Measurements from ENCODE around the gene RPRD1A.
"Not testable (repeated sequence)": the region's sequence is repeated elsewhere in the genome, so short reads cannot be mapped to it uniquely, and the experiment has no call there.

Gene RPRD1A

DNA sequence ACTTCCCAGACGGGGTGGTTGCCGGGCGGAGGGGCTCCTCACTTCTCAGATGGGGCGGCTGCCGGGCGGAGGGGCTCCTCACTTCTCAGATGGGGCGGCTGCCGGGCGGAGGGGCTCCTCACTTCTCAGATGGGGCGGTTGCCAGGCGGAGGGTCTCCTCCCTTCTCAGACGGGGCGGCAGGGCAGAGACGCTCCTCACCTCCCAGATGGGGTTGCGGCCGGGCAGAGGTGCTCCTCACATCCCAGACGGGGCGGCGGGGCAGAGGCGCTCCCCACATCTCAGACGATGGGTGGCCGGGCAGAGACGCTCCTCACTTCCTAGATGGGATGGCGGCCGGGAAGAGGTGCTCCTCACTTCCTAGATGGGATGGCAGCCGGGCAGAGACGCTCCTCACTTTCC is 10.4 kb upstream of the RPRD1A start:
- DNase-seq (ENCODE audit: low spot score) = not testable (repeated sequence)

DNA sequence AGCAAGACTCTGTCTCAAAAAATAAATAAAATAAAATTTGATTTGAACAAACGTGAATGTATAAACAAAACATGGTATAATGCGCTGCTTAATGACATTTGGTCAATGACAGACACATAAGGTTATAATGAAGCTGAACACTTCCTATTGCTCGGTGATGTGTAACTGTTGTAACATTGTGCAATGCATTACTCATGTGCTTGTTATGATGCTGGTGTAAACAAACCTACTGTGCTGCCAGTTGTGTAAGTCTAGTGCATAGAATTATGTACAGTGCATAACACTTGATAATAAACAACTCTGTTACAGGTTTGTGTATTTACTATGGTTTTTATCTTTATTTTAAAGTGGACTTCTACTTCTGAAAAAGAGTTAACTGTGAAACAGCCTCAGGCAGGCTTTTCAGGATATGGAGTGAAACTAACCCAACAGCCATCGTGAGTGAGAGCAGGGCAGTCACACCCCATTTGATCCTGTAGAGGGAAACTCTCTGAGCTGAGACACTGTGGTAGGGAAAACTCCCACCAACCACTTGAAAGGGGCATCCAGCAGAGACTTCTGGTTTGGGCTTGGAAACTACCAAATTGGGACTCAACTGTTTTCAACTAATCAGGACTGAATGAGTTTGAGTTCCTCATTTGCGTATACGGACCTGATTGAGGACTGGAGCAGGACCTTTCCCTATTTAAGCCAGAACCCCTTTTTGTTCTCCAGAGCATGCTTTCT is 8.7 kb upstream of the RPRD1A start:
- DNase-seq (ENCODE audit: low spot score) = no peak

DNA sequence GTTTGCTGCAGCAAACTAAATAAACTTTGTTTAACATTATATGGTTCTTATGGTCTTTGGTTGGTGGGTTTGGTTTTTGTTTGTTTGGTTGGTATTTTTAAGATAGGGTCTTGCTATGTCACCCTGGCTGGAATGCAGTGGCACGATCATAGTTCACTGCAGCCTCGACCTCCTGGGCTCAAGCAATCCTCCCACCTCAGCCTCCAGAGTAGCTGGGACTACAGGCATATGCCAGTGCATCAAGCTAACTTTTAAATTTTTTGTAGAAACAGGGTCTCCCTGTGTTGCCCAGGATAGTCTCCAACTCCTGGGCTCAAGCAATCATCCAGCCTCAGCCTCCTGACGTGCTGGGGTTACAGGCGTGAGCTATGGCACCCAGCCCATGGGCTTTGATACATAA is 7.1 kb upstream of the RPRD1A start:
- no peak for DNase-seq (ENCODE audit: low spot score)

- DNase-seq (ENCODE audit: low spot score) = no peak
Observed at GRCh38 chr18:36073676-36074075, 6.3 kb upstream of the RPRD1A start.

GRCh38 chr18:36072406-36072805 is 5.0 kb upstream of the RPRD1A start:
- not testable (repeated sequence) for DNase-seq (ENCODE audit: low spot score)

- no peak for DNase-seq (ENCODE audit: low spot score)
Observed at GRCh38 chr18:36066686-36067054, 689 bp downstream of the RPRD1A start.

DNA sequence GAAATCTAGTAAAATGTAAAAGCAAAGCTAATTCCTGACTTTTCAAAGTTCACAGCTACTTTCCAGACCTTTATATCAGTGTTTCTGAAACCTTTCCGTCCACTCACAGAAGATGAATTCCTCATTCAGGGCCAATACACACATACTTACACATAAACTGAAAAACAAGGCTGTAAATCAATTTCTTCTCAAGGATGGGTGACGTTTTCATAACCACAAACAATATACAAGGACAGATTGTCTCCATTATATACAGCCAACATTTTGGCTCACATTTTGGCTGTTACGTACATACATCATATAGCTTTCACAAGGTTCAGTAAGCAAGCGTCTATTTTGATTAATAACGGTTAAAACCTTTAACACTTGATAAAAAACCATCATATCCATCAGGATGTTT is 1.4 kb downstream of the RPRD1A start:
- no peak for DNase-seq (ENCODE audit: low spot score)

GRCh38 chr18:36064809-36065079 is 2.6 kb downstream of the RPRD1A start:
- not testable (repeated sequence) for DNase-seq (ENCODE audit: low spot score)

DNA sequence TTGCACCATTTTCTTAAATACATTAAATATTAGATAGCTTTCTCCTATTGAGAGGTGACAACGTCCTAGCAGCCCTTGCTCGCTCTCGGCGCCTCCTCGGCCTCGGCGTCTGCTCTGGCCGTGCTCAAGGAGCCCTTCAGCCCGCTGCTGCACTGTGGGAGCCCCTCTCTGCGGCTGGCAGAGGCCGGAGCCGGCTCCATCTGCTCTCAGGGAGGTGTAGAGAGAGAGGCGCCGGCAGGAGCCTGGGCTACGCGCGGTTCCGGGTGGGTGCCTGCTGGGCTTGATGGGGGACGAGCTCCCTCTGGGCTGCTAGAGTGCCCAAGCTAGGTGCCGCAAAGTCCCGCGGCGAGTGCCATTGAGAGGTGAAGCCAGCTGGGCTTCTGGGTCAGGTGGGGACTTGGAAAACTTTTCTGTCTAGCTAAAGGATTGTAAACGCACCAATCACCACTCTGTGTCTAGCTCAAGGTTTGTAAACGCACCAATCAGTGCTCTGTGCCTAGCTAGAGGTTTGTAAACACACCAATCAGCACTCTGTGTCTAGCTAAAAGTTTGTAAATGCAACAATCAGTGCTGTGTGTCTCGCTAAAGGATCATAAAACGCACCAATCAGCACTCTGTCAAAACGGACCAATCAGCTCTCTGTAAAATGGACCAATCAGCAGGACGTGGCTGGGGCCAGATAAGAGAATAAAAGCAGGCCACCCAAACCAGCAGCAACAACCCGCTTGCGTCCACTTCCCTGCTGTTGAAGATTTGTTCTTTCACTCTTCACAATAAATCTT is 3.1 kb downstream of the RPRD1A start:
- no peak for DNase-seq (ENCODE audit: low spot score)

- DNase-seq (ENCODE audit: low spot score) = no peak
Observed at GRCh38 chr18:36058674-36059073, 8.7 kb downstream of the RPRD1A start.

DNA sequence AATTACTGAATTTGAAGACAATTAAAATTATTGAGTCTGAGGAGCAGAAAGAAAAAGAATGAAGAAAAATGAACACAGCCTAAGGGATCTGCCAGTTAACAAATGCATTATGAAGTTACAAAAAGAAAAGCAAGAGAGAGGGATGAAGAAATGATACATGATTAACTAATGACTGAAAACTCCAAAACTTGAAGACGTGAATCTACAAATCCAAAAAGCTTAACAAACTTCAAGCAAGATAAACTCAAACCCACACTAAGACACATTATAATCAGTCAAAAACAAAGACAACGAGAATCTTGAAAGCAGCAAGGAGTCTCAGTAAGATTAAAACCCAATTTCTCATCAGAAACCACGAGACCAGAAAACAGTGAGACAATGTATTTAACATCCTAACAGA is 15.6 kb downstream of the RPRD1A start:
- DNase-seq (ENCODE audit: low spot score) = no peak

DNA sequence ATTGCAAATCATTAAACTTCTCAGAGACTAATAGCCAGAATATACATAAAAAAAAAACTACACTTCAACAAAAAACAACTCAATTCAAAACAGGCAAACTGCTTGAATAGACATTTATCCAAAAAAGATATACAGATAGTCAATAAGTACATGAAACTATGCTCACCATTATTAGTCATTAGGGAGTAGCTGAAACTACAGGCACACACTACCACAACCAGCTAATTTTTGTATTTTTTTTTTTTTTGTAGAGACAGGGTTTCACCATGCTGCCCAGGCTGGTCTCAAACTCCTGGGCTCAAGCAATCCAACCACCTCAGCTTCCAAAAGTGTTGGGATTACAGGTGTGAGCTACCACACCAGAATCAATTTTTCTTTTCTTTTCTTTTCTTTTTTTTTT is 16.9 kb downstream of the RPRD1A start:
- no peak for DNase-seq (ENCODE audit: low spot score)

DNA sequence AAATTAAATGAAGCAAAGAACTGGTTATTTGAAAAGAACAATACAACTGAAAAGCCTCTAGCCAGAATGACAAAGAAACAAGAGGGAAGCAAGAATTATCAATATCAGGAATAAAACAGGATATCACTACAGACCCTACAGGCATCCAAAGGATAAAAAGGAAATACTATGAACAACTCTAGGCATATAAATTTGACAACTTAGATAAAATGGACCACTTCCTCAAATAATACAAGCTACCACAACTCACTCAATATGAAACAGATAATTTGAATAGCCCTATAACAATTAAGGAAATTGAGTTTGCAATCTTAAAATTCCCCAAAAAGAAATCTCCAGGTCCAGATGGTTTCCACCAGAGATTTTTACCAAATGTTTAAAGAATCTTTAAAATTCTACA is 19.8 kb downstream of the RPRD1A start:
- no peak for DNase-seq (ENCODE audit: low spot score)

GRCh38 chr18:36046898-36047297 is 20.5 kb downstream of the RPRD1A start:
- DNase-seq (ENCODE audit: low spot score) = no peak

DNA sequence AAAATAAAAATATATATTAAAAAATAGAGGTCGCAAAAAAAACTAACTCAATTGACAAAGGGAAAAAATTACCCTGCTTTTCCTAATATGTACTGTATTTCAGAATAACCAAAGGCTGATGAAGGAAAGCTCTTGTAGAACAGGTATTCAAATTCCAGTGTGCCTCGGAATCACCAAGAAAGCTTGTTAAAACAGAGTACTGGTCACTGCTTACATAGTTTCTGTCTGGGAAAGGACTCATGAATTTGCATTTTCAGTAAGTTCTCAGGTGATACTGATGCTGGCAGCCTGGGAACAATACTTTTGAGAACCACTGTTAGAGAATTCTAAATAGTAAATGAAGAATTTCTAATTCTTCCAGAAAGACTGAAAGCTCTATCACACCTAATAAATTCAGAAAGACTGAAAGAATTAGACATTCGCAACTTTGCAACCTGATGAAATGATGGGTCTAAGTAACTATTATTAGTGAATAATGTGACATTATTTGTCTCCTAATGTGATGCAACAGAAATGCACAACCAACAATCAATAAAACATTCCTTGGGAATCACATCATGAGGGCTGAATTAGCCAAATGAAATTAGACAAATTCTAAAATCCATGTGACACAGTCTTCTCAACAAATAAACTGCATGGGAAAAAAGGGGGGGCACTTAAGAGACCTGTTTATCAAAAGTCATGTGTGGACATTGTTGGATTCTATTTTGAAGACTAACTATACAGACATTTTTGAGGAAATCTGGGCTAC is 21.9 kb downstream of the RPRD1A start:
- DNase-seq (ENCODE audit: low spot score) = no peak

DNA sequence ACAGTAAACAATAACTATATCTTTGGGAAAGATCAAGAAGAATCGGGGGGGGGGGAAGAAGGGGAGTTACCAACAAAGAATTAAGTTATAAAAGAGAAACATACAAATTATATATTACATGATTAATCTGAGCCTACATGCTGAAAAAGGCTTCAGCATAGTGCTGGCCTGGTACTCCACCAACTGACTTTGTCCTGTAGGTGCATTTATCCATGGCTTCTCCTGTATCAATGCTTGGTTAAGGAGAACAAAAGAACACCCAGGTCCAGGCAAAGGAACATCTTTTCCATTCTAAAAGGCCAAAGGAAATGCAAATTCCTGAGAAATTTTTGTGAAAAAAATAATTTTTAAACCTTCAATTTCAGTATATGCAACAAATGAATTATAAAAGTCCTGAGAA is 24.2 kb downstream of the RPRD1A start:
- DNase-seq (ENCODE audit: low spot score) = no peak

DNA sequence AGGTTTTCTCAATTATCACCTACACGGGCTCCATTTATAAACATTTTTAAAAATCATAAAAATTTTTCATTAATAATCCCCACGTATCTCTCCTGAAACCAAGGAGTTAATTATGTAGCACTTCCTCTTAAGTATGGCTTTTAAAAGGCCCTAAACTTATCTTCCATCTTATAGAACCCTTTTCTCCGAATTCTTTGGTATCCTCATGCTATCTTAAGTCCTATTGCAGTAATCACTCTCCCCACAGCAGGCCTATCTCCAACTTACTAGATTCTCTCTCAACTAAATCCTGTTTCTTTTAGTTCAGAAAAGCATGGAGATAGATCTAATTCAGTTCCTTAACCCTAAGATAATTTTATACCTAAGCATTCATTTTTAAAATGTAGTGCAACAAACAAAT is 26.2 kb downstream of the RPRD1A start:
- DNase-seq (ENCODE audit: low spot score) = no peak

DNA sequence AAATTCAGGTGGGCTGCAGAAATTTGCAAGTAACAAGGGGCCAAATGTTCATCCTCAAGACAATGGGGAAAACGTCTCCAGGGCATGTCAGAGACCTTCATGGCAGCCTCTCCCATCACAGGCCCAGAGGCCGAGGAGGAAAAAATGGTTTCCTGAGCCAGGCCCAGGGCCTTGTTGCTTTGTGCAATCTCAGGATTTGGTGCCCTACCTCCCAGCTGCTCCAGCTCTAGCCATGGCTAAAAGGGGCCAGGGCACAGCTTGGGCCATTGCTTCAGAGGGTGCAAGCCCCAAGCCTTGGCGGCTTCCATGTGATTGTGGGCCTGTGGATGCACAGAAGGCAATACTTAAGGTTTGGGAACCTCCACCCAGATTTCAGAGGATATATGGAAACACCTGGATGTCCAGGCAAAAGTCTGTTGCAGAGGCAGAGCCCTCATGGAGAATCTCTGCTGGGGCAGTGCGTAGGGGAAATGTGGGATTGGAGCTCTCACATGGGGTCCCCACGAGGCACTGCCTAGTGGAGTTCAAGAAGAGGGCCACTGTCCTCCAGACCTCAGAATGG is 29.2 kb downstream of the RPRD1A start:
- DNase-seq (ENCODE audit: low spot score) = no peak

GRCh38 chr18:36035253-36035652 is 32.1 kb downstream of the RPRD1A start:
- DNase-seq (ENCODE audit: low spot score) = no peak

DNA sequence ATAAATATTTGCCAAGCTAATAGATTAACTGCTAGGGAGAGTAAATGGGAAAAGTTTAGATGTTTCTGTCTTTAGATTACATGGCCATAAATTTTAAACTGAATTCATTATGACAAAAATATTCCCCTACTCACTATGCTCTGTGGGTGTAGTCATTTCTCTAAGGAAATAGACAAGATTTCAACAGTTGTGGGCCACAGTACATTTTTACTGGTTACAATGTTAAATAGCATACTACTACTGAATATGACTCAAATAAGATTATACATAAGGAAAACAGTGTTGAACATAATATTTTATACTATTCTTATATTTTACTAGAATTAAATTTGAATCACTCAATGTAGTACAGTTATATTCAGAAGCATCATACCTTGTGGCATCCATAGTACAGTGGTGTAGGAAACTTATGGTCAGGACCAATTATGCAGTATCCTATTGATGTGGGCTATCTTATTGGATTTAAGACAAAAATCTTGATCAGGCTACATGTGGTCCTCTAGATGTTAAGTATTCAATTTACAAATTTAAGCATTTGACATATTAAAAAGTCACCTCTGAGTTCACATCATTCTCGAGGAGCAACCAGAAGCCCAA is 33.0 kb downstream of the RPRD1A start:
- no peak for DNase-seq (ENCODE audit: low spot score)

DNA sequence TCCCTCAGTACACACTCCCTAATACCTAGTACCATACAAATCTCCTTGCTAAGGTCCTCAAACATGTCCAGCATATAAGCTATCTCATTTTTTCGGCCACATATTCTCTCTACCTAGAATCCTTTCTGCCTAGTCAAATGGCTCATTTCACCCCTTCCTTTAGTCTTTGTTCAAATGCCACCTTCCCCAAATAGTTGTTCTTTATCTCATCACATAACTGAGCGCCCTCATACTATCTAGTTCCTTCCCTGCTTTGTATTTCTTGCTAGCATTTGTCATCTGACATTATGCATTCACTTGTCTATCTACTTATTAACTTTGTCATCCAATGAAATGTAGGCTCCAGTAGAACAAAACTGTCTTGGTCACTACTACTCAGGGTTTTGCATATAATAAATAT is 35.5 kb downstream of the RPRD1A start:
- no peak for DNase-seq (ENCODE audit: low spot score)

DNA sequence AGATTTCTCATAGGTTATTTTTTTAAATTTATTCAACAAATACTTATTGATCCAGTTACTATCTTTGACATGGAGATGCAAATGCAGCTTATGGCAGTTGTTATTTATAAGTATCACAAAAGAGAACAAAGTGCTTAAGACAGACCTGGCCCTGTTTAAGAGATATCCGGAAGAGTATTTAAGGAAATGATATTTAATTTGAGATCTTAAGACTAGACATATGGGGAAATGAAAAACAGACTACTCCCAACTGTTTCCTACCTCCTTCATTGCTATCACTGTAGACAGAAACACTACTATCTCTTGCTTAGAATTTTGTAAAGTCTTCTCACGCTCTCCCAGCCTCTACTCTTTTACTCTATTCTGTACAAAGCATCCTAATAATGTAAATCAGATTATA is 36.0 kb downstream of the RPRD1A start:
- DNase-seq (ENCODE audit: low spot score) = no peak

- no peak for DNase-seq (ENCODE audit: low spot score)
Observed at GRCh38 chr18:36028859-36029258, 38.5 kb downstream of the RPRD1A start.
